RWPE2 (cell line): ENCODE results near the gene PINLYP.

ENCODE experiments used
- ATAC-seq: fragments of 200-7000 bp; cut with Tn5 transposase; 3 replicates; pipeline ENCODE4 v1.9.1; 2021; ENCODE audit warnings: low read depth
- DNase-seq: peaks from one replicate; pipeline ENCODE4 v3.0.0-alpha.2; 2020; ENCODE audit warnings: low spot score
- H3K27ac ChIP-seq: fragments of 450-650 bp; 2 replicates; pipeline ENCODE4 v1.5.1; 2017; ENCODE audit warnings: mild to moderate bottlenecking; ENCODE audit not compliant: poor library complexity, severe bottlenecking
- H3K27me3 ChIP-seq: fragments of 250-450 bp; sonication (Bioruptor Pico); 2 replicates; pipeline ENCODE4 v1.5.1; 2021; ENCODE audit warnings: mild to moderate bottlenecking, moderate library complexity; ENCODE audit not compliant: insufficient read depth, poor library complexity, severe bottlenecking
- H3K36me3 ChIP-seq: fragments of 250-450 bp; sonication (Bioruptor Pico); 2 replicates; pipeline ENCODE4 v1.5.1; 2020; ENCODE audit warnings: low read depth, mild to moderate bottlenecking, moderate library complexity
- H3K4me1 ChIP-seq: fragments of 250-450 bp; sonication (Bioruptor Pico); 2 replicates; pipeline ENCODE4 v1.5.1; 2021; ENCODE audit warnings: mild to moderate bottlenecking, moderate library complexity; ENCODE audit not compliant: insufficient read depth, poor library complexity, severe bottlenecking
- H3K4me3 ChIP-seq: fragments of 250-450 bp; sonication (Bioruptor Pico); 2 replicates; pipeline ENCODE4 v1.5.1; 2021; ENCODE audit warnings: mild to moderate bottlenecking, moderate library complexity; ENCODE audit not compliant: severe bottlenecking
- H3K9me3 ChIP-seq: fragments of 250-450 bp; sonication (Bioruptor Pico); 2 replicates; pipeline ENCODE4 v1.5.1; 2021; ENCODE audit warnings: mild to moderate bottlenecking, moderate library complexity; ENCODE audit not compliant: severe bottlenecking
- CTCF ChIP-seq: fragments of 450-650 bp; IDR thresholded peaks from one replicate; pipeline ENCODE4 v1.5.1; 2017; ENCODE audit warnings: mild to moderate bottlenecking, moderate library complexity; ENCODE audit not compliant: poor library complexity, severe bottlenecking

The PINLYP gene

DNA sequence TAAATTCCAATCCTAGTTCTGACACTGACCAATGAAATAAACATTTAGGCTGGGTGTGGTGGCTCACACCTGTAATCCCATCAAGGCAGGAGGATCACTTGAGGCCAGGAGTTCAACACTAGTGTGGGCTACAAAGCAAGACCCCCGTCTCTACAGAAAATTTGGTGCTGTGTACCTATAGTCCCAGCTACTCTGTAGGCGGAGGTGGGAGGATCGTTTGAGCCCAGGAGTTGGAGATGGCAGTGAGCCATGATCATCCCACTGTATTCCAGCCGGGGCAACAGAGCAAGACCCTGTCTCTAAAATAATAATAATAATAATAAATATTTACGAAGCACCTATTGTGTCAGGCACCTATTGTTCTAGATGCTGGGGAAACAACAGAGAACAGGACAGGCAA lies 13.7 kb downstream of the PINLYP start:
- H3K9me3 ChIP-seq, result no peaks in the 10 kb centered on the region
- no peaks in the 10 kb centered on the region for H3K27me3 ChIP-seq
- peaks cover 17% of the 10 kb centered on the region for H3K36me3 ChIP-seq
- ATAC-seq (no peak), DNase-seq (no peak)
- no peak overlapping the region for H3K27ac ChIP-seq
- no peak for TF ChIP-seq CTCF
- no peak overlapping the region for H3K4me3 ChIP-seq
- H3K4me1 ChIP-seq, result no peaks in the 10 kb centered on the region

- no peaks in the 10 kb centered on the region for H3K9me3 ChIP-seq
- DNase-seq (no peak), ATAC-seq (no peak)
- no peak for TF ChIP-seq CTCF
- no peaks in the 10 kb centered on the region for H3K27me3 ChIP-seq
- no peak overlapping the region for H3K4me3 ChIP-seq
- H3K27ac ChIP-seq, result no peak overlapping the region
- no peaks in the 10 kb centered on the region for H3K4me1 ChIP-seq
- H3K36me3 ChIP-seq, result peaks cover 21% of the 10 kb centered on the region
Observed at GRCh38 chr19:43589678-43590077, 14.1 kb downstream of the PINLYP start.

GRCh38 chr19:43591904-43592772 lies 16.5 kb downstream of the PINLYP start:
- Histone ChIP-seq H3K4me1 (no peaks in the 10 kb centered on the region), H3K36me3 (peaks cover 22% of the 10 kb centered on the region), H3K4me3 (no peak overlapping the region), H3K27ac (no peak overlapping the region), H3K9me3 (no peaks in the 10 kb centered on the region), H3K27me3 (no peaks in the 10 kb centered on the region)
- no peak for DNase-seq
- ATAC-seq, result no peak
- no peak for TF ChIP-seq CTCF

GRCh38 chr19:43592800-43593350 lies 17.3 kb downstream of the PINLYP start:
- Histone ChIP-seq H3K4me3 (no peak overlapping the region), H3K27me3 (no peaks in the 10 kb centered on the region), H3K4me1 (no peaks in the 10 kb centered on the region), H3K36me3 (peaks cover 22% of the 10 kb centered on the region), H3K9me3 (no peaks in the 10 kb centered on the region), H3K27ac (no peak overlapping the region)
- no peak for ATAC-seq
- no peak for DNase-seq
- no peak for TF ChIP-seq CTCF

GRCh38 chr19:43594081-43594697 lies 18.6 kb downstream of the PINLYP start:
- Histone ChIP-seq H3K9me3 (no peaks in the 10 kb centered on the region), H3K36me3 (peaks cover 22% of the 10 kb centered on the region), H3K27ac (no peak overlapping the region), H3K4me1 (no peaks in the 10 kb centered on the region), H3K4me3 (peak overlapping the region; percentile 59), H3K27me3 (no peaks in the 10 kb centered on the region)
- no peak for ATAC-seq
- DNase-seq, result no peak
- TF ChIP-seq CTCF, result no peak
